C4-2B (cell line): ENCODE measurements around the gene KIF18B.
A peak's percentile ranks its signal among the peaks of the same experiment; 100 is the strongest.

Experiments
- H3K27ac ChIP-seq: fragments of 450-650 bp; 2 replicates; pipeline ENCODE4 v1.5.1; 2017
- ZFX ChIP-seq: fragments of 450-650 bp; IDR thresholded peaks from 2 replicates; pipeline ENCODE4 v1.6.1; 2017
- TF ChIP-seq, protein P1 (sequence below): fragments of 450-650 bp; conservative IDR thresholded peaks from 2 replicates; pipeline ENCODE4 v1.5.1; 2017; ENCODE audit warnings: mild to moderate bottlenecking

KIF18B gene

DNA sequence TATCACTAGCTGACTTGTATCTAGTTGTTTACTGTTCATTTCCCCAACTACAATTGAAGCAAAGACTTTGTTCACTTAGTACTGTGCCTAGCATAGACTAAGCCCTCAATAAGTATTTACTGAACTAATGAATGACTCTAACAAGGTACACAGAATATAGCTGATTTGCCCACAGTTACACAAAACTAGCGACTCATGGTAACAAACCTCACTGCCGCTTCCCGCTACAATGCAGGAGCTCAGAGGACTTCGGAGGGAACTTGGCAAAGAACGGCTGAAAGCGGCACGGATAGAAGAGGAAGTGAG lies 48.9 kb downstream of the KIF18B start:
- peak overlapping the region; percentile 90 for H3K27ac ChIP-seq
- TF ChIP-seq, protein P1, sequence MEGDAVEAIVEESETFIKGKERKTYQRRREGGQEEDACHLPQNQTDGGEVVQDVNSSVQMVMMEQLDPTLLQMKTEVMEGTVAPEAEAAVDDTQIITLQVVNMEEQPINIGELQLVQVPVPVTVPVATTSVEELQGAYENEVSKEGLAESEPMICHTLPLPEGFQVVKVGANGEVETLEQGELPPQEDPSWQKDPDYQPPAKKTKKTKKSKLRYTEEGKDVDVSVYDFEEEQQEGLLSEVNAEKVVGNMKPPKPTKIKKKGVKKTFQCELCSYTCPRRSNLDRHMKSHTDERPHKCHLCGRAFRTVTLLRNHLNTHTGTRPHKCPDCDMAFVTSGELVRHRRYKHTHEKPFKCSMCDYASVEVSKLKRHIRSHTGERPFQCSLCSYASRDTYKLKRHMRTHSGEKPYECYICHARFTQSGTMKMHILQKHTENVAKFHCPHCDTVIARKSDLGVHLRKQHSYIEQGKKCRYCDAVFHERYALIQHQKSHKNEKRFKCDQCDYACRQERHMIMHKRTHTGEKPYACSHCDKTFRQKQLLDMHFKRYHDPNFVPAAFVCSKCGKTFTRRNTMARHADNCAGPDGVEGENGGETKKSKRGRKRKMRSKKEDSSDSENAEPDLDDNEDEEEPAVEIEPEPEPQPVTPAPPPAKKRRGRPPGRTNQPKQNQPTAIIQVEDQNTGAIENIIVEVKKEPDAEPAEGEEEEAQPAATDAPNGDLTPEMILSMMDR, result no peak
- TF ChIP-seq ZFX, result no peak

DNA sequence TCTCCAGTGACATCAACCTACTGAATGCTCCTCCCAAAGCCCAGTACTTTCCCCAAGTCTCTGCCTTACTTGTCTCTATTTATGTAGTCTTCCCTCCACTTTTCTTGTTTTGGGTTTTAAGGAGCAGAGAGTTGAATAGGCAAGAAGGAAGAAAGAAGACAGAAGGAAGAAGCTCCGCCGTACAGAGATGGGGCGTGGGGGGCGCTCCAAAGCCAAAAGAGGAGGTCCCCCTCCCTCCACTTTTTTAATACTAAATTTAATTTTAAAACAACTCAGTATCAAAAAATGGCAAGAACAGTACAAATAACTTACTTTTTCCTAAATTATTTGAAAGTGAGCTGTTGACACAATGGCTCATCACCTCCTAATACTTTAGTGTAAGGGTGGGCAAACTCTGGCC lies 52.9 kb downstream of the KIF18B start:
- TF ChIP-seq, protein P1, result no peak
- no peak for TF ChIP-seq ZFX
- H3K27ac ChIP-seq, result no peak overlapping the region

DNA sequence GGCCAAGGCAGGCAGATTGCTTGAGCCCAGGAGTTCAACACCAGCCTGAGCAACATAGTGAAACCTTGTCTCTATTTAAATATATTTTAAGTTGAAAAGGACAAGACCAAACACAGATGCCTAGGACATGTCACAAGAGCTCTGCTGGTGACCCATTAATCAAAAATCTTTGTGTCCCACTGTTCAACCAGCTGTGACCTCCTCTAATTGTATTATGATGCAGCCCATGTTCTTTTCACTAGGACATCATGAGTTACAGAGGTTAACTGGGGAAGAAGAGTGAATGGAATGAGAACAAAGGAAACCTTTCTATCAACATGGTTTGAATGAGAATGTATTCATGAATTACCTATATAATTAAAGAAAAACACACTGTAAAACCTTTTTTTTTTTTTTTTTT lies 55.3 kb downstream of the KIF18B start:
- TF ChIP-seq, protein P1, result no peak
- TF ChIP-seq ZFX, result no peak
- no peak overlapping the region for H3K27ac ChIP-seq

DNA sequence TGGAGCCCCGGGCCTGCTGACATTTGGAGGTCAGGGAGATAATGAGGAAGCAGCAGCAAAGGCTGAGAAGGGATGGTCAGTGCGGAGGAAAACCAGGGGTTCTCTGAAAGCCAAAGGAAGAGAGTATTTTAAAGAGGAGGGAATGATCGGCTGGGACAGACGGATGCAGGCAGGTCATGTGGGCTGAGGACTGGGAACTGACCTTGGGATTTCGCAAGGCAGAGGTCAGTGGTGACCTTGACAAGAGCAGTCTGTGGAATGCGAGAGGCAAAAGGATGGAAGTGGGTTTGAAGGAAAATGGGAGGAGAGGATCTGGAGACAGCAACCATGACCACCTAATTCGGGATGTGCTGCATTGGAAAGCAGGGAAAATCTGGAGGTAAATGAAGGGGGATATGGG lies 58.6 kb downstream of the KIF18B start:
- TF ChIP-seq, protein P1, result no peak

DNA sequence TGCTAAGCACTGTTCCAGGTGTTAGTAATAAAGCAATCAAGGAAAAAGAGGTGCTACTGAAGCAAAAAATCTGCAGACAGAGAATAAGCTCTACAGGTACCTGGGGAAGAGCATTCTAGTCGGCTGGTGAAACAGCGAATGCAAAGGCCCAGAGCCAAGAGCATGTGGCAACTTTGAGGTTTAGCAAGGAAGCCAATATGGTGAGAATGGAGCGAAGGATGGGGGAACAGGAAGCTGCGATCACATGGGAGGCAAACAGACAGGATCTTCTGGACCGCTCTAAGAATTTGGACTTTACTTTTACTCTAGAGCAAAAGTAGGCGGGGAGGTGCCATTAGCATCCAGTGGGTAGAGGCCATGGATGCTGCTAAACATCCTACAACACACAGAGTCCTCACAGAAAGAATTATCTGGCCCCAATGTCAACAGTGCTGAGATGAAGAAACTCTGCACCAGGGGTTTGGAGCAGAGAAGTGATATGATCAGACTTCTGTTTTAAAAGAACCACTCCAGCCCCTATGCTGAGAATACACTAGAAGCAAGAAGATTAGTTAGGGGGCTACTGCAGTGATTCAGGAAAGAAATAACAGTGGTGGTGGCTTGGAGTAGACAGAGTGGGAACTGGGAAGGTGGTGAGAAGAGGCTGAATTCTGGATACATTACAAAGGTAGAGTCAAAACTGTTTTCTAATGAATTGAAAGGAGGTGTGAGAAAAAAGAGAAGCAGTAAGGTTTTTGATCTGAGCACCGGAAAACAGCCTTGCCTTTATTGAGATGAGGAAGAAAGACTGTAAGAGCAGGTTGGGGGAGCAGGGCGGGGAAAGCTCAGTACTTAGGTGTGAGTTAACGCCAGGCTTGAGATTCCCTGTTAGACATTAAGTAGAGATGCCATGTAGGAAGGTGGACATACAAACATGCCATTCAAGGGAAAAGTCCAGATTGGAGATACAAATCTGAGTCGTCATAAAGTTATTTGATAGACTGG lies 59.3 kb downstream of the KIF18B start:
- TF ChIP-seq, protein P1, result no peak
- TF ChIP-seq ZFX, result no peak
- no peak overlapping the region for H3K27ac ChIP-seq

More for the DNA sequence above, 58.6 kb downstream of the KIF18B start:
- H3K27ac ChIP-seq, result no peak overlapping the region

DNA sequence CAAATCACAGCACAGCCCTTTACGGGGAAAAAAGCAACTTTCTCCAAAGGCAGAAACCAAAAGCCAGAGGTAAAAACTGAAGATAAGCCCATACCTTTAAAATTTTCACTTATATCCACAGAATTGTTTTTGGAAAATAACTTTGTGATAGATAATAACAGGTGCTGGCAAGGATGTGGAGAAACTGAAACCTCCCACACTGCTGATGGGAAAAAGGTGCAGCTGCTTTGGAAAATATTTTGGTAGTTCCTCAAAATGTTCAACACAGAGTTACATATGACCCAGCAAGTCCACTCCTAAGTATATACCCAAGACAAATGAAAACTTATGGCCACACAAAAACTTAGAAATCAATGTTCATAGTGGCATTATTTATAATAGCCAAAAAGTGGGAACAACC lies 60.6 kb downstream of the KIF18B start:
- TF ChIP-seq, protein P1, result no peak
- no peak for TF ChIP-seq ZFX
- no peak overlapping the region for H3K27ac ChIP-seq

DNA sequence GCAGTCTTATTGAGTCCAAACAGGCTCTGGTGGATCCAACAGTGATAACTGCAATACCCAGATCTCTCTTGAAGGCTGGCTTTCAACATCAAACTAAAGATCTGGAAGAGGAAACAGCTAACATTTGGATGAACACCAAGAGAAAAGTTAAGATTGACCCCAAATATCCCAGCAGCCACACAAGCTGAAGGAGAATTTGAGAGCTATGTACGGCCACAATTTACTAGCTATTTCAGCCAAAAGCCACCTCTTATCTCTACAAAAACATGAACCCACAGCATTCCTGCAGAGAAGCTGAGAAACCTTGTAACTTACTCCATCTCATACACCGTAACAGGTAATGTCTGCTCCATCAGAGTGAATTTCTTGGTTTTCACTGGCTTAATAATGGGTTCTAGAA lies 62.6 kb downstream of the KIF18B start:
- no peak overlapping the region for H3K27ac ChIP-seq
- TF ChIP-seq, protein P1, result no peak
- TF ChIP-seq ZFX, result no peak
